Duodenal mucosa (tissue), 2 donors: ENCODE results near the gene TMEM132C.

Experiments used
- H3K27ac ChIP-seq: one replicate; pipeline ENCODE4 v1.7.0; 2013; ENCODE audit warnings: low read depth, low read length
- H3K27me3 ChIP-seq, 2 donors: one replicate each; pipeline ENCODE4 v1.7.0; 2013; ENCODE audit warnings: low read length in 2 of 2, control low read depth in 1 of 2; ENCODE audit not compliant: insufficient read depth in 2 of 2, control insufficient read depth in 1 of 2
- H3K36me3 ChIP-seq, 2 donors: one replicate each; pipeline ENCODE4 v1.7.0; 2013; ENCODE audit warnings: low read length in 2 of 2, control low read depth in 1 of 2; ENCODE audit not compliant: insufficient read depth in 2 of 2, control insufficient read depth in 1 of 2
- H3K4me1 ChIP-seq, 2 donors: one replicate each; pipeline ENCODE4 v1.7.0; 2013; ENCODE audit warnings: low read length in 2 of 2, control low read depth in 1 of 2; ENCODE audit not compliant: insufficient read depth in 2 of 2, control insufficient read depth in 1 of 2
- H3K4me3 ChIP-seq, 2 donors: one replicate each; pipeline ENCODE4 v1.7.0; 2013; ENCODE audit warnings: low read length in 2 of 2, low read depth in 1 of 2
- H3K9ac ChIP-seq, 2 donors: one replicate each; pipeline ENCODE4 v1.7.0; 2013; ENCODE audit warnings: low read length in 2 of 2, low read depth in 1 of 2
- H3K9me3 ChIP-seq, 2 donors: one replicate each; pipeline ENCODE4 v1.7.0; 2013; ENCODE audit warnings: low read length in 2 of 2, control low read depth in 1 of 2; ENCODE audit not compliant: control insufficient read depth in 1 of 2

TMEM132C gene

DNA sequence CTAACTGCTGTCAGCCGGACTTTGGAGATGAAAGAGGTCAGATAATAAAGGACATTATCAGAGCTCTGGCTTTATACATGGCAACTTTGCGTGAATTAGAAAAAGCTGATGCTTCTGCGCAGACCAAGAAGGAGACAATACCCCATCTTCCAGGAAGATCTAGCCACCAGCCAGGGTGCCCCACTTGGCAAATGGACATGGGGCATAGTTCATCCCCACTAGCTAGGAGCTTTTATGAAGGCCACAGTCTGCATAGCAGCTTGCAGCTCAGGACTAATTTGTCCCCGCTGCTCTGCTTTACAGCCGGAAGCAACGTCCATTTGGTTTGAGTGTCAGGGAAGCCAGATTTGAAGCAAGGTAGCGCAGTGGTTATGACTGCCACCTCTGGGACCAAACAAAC is 101.0 kb downstream of the TMEM132C start:
- Histone ChIP-seq H3K4me1 (no peaks in the 10 kb centered on the region), H3K27me3 (no peaks in the 10 kb centered on the region), H3K27ac (no peak overlapping the region), H3K9me3 (no peaks in the 10 kb centered on the region), H3K4me3 (no peak overlapping the region), H3K9ac (no peak overlapping the region), H3K36me3 (no peaks in the 10 kb centered on the region)

DNA sequence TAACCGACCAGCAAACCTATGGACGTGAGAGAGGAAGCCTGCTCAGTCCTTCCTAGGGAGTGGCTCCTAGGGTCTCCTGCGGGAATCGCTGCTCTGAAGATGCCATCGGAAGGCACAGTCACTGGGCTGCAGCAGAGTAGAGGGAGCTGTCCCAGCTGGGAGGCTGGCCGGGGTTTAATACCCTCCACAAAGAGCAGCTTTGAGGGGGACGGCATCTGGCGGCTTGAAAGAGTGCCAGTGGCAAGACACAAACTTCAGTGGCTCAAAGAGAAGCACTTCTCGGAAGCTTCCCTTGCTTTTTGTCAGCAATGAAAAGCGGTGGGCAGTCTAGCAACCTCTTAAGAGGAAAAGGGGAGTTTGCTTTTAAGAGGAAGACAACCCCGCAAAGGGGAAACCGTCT is 114.6 kb downstream of the TMEM132C start:
- Histone ChIP-seq H3K27me3 (no peaks in the 10 kb centered on the region), H3K4me1 (no peaks in the 10 kb centered on the region), H3K27ac (no peak overlapping the region), H3K9ac (no peak overlapping the region), H3K4me3 (no peak overlapping the region), H3K9me3 (no peaks in the 10 kb centered on the region), H3K36me3 (no peaks in the 10 kb centered on the region)

DNA sequence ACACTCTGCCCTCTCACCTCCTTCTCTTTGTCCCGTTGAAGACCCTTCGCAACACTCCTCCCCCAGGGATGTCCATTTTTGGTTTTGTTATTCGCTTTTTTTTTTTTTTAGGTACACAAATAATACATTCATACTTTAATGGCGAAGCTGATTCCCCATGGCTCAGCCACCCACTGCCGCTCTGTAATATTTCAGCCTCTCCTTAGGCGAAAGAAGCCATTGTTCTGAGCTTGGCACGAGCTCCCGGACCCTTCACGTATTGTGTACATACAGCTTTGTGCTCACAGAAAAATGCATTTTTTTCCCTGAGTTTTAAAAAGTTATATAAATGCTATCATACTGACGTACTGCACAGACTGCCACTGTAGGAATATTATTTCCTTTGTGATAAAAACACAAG is 115.0 kb downstream of the TMEM132C start:
- Histone ChIP-seq H3K27me3 (no peaks in the 10 kb centered on the region), H3K4me3 (no peak overlapping the region), H3K9ac (no peak overlapping the region), H3K4me1 (no peaks in the 10 kb centered on the region), H3K9me3 (no peaks in the 10 kb centered on the region), H3K27ac (no peak overlapping the region), H3K36me3 (no peaks in the 10 kb centered on the region)

DNA sequence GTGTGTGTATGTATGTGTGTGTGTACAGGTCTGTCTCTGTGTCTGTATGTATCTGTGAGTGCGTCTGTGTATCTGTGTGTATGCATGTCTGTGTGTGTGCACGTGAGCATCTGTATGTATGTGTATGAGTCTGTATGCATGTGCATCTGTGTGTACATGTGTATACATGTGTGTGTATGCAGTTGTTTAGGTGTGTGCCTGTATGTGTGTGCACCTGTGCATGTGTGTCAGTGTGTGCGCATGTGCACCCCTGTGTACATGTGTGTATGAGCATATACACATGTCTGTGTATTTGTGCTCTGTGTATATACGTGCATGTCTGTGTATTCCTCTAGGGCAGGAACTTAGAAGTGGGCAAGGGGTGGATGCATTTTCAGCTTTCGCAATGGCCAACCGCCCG is 116.0 kb downstream of the TMEM132C start:
- no peak overlapping the region for H3K9ac ChIP-seq
- no peaks in the 10 kb centered on the region for H3K9me3 ChIP-seq
- no peak overlapping the region for H3K27ac ChIP-seq
- H3K27me3 ChIP-seq: no peaks in the 10 kb centered on the region
- H3K4me1 ChIP-seq: no peaks in the 10 kb centered on the region
- H3K4me3 ChIP-seq: no peak overlapping the region
- no peaks in the 10 kb centered on the region for H3K36me3 ChIP-seq

DNA sequence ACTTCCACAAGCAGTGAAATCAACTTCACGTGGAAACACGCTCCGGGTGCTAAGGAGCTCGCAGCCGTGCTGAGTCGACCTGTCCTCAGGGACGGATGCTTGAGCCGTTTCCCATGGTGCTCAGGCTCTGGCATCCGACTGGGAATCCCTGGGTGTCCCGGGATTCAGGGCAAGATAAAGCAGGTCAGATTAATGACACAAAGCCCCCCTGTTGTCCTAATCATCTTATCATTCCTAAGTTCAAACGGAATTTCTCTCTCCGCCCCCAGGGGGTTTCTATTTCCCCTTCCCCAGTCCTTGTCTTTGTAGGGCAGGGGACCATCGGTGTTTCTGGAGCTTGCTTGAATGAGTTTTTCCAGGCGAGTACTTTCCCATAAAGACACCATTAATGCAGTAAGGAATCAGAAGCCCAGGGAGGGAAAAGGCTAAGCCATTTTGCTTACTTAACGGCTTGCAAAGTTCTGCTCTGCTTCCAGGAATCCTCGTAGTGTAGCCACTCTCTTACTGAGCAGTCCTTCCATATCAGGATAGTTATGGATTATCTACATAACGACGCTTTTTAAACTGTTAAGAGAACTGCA is 116.5 kb downstream of the TMEM132C start:
- no peak overlapping the region for H3K9ac ChIP-seq
- no peaks in the 10 kb centered on the region for H3K27me3 ChIP-seq
- no peak overlapping the region for H3K27ac ChIP-seq
- H3K9me3 ChIP-seq: no peaks in the 10 kb centered on the region
- H3K36me3 ChIP-seq: no peaks in the 10 kb centered on the region
- H3K4me1 ChIP-seq: no peaks in the 10 kb centered on the region
- H3K4me3 ChIP-seq: no peak overlapping the region

DNA sequence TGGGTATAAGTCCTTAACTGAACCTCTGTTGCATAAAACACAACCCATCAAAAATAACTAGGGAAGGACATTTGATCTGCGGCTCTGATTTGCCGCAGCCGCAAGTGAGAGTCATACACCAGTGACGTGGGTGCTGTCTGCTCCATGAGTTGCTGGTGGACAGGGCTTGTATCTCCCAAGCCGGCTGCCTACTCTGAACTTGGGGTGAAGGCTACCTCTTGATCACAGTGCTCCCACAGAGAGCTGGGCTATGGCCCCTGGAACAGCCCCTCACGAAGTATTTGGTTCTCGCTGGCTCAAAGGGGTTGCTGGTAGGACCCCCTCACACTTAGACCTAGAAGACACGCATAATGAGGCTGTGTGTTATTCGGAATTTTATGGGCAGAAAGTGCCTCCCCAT is 118.8 kb downstream of the TMEM132C start:
- no peak overlapping the region for H3K27ac ChIP-seq
- H3K4me3 ChIP-seq: no peak overlapping the region
- no peak overlapping the region for H3K9ac ChIP-seq
- no peaks in the 10 kb centered on the region for H3K27me3 ChIP-seq
- H3K36me3 ChIP-seq: no peaks in the 10 kb centered on the region
- no peaks in the 10 kb centered on the region for H3K4me1 ChIP-seq
- no peaks in the 10 kb centered on the region for H3K9me3 ChIP-seq

DNA sequence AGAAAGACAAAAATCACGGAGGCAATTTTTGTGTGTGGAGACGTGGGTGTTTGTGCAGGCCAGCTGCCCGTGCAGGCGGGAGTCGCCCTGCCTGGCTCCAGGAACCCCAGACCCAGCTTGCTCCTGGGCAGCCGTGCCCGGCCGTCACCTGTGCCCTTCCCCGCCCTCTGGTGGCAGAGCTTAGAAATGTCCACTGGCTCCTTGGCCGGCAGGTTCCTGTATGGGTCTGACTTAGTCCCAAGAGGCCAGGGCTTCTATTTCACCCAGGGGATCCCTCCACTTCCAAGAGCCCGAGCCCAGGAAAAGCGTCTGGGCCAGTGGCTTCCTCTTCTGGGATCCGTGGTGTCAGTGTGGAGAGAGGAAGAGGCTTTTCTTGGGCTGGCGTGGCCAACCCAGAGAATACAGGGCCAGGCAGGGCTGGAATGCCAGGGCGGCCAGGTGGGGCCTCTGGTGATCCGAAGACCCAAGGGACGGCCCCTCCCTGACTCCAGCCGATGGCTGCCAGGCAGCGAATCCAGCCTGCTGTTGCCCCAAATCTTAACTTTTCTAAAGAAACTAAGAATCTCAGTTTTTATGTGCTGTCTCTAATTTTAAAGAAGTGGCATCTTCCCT is 120.9 kb downstream of the TMEM132C start:
- Histone ChIP-seq H3K9me3 (no peaks in the 10 kb centered on the region), H3K27ac (no peak overlapping the region), H3K27me3 (no peaks in the 10 kb centered on the region), H3K36me3 (no peaks in the 10 kb centered on the region), H3K4me1 (no peaks in the 10 kb centered on the region), H3K9ac (no peak overlapping the region), H3K4me3 (no peak overlapping the region)

DNA sequence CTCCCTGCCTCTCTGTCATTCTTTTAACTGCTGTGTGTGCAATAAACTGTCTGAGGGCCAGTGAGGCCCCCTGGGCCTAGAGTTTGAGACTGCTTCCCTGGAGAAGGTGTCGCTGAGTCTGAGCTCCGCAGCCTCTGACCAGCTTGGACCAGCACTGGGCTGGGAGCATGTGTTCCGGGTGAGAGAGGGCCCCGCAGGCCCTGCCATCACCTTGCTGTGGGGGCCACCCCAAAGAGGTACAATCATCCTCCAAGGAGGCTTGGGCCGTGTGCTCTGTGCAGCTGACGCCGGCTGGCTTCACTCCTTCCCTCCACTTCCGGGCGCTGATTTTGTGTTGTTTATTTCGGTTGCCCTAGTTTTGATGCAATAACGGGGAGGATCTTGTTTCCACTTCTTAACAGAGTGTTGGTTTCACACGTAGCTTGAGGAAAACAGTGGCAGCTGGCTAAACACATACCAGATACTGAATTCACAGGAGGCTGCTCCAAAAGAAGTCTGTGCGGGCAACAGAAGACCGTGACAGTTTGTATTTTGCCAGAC is 121.6 kb downstream of the TMEM132C start:
- Histone ChIP-seq H3K36me3 (no peaks in the 10 kb centered on the region), H3K27ac (no peak overlapping the region), H3K4me1 (no peaks in the 10 kb centered on the region), H3K27me3 (no peaks in the 10 kb centered on the region), H3K9me3 (peaks cover 2 to 3% of the 10 kb centered on the region in 2 donors), H3K4me3 (no peak overlapping the region), H3K9ac (no peak overlapping the region)

DNA sequence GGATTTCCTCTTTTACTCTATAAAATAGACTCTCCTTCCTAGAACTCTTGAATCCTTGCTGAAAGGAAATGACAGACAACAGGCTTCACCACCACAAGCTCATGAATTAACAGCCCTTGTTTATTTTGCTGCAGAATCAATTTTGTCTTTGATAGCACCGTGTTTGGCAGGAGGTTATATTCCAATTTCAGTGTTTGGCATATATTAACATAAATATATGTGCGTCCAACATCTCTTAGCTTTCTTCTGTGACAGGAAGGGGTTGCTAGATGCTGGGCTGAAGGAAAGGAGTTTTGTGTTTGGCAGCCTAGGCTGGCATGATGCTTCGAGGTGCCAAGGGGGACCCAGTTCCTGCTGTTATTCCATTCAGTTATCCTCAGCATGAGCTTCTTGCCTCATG is 126.4 kb downstream of the TMEM132C start:
- no peak overlapping the region for H3K4me3 ChIP-seq
- H3K27ac ChIP-seq: no peak overlapping the region
- no peak overlapping the region for H3K9ac ChIP-seq
- peaks cover 5 to 6% of the 10 kb centered on the region in 2 donors for H3K9me3 ChIP-seq
- no peaks in the 10 kb centered on the region for H3K27me3 ChIP-seq
- H3K4me1 ChIP-seq: no peaks in the 10 kb centered on the region
- no peaks in the 10 kb centered on the region for H3K36me3 ChIP-seq

DNA sequence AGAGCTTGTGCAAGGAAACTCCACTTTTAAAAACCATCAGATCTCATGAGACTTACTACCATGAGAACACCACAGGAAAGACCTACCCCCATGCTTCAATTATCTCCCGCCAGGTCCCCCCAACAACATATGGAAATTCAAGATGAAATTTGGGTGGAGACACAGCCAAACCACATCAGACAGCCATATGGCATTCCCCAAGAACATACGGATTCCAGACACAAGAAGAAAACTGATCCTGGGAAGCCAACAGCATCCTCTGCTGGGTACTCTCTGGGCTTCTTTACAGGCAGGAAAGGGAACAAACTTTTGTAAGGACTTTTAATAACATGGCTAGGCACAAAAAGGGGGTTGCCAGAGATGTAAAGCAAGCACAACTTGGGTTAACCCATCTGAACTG is 127.2 kb downstream of the TMEM132C start:
- no peak overlapping the region for H3K4me3 ChIP-seq

More for the DNA sequence above, 127.2 kb downstream of the TMEM132C start:
- H3K9me3 ChIP-seq: peaks cover 5 to 6% of the 10 kb centered on the region in 2 donors
- no peak overlapping the region for H3K9ac ChIP-seq
- H3K27me3 ChIP-seq: no peaks in the 10 kb centered on the region
- H3K4me1 ChIP-seq: no peaks in the 10 kb centered on the region
- H3K36me3 ChIP-seq: no peaks in the 10 kb centered on the region
- no peak overlapping the region for H3K27ac ChIP-seq
